ENCODE measurements around the gene PROB1. TPM values are rescaled to one million over a fixed set of nuclear protein-coding genes. Genes with fewer than 3 reads are reported as not detected.
"Not testable (repeated sequence)": the region's sequence is repeated elsewhere in the genome, so short reads cannot be mapped to it uniquely, and the experiment has no call there.

The PROB1 gene
- total RNA-seq, 1 experiment from 2014 or later, result 0.82 TPM

DNA sequence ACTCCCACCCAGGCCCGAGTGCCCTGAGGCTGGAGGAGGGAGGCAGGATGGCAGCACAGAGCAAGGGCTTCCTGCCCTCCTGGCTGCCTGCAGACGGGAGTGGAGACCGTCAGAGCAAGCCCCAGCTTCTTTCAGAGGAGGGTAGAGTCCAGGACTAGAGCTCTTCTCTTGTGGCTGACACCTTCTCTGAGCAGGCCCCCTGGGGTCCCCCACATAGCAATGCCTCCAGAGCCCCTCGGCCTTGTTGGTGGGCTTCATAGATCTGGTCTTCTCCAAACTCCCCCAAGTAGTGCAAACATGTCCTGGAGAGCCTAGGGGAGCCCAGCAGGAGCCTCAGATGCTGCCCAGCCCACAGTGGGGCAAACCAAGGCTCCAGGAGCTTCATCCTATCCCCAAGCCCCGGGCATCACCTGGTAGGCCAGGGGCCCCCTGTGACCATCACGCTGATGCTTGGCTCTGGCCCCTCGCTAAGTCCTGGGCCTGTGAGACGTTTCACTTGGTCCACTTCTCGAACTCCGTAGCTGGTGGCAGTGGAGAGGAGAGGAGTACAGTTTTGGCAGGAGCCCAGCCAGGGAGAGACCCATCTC lies 7.2 kb downstream of the PROB1 start:
- ChIA-PET POLR2A (ENCODE audit: low non-redundant PET) (no interaction called here), CTCF (no interaction called here)
- no peaks in the 10 kb centered on the region for H3K27me3 ChIP-seq (replicated peaks; ENCODE audit: insufficient read depth, low read depth, low read length, poor library complexity)
- H3K9me3 ChIP-seq (ENCODE audit: low read depth, low read length, poor library complexity, severe bottlenecking), result no peaks in the 10 kb centered on the region
- no peak for DNase-seq (ENCODE audit: low spot score)
- TF ChIP-seq, protein P1, sequence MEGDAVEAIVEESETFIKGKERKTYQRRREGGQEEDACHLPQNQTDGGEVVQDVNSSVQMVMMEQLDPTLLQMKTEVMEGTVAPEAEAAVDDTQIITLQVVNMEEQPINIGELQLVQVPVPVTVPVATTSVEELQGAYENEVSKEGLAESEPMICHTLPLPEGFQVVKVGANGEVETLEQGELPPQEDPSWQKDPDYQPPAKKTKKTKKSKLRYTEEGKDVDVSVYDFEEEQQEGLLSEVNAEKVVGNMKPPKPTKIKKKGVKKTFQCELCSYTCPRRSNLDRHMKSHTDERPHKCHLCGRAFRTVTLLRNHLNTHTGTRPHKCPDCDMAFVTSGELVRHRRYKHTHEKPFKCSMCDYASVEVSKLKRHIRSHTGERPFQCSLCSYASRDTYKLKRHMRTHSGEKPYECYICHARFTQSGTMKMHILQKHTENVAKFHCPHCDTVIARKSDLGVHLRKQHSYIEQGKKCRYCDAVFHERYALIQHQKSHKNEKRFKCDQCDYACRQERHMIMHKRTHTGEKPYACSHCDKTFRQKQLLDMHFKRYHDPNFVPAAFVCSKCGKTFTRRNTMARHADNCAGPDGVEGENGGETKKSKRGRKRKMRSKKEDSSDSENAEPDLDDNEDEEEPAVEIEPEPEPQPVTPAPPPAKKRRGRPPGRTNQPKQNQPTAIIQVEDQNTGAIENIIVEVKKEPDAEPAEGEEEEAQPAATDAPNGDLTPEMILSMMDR (conservative IDR thresholded peaks at IDR 0.05; ENCODE audit: low read depth, low read length), result no peak
- TF ChIP-seq EZH2 (IDR thresholded peaks at IDR 0.05; ENCODE audit: borderline replicate concordance, low read depth, low read length, poor library complexity, severe bottlenecking), result no peak
- intact Hi-C loops (cut with micrococcal nuclease; ENCODE audit: unreplicated experiment), result no loop called here
- H3K36me3 ChIP-seq (ENCODE audit: insufficient read depth, low read length, poor library complexity, severe bottlenecking), result no peaks in the 10 kb centered on the region
- no peak overlapping the region for H3K27ac ChIP-seq (ENCODE audit: low read depth, low read length, poor library complexity, severe bottlenecking)
- BruUV-seq (replicated peaks), result no TSS peak
- H3K4me3 ChIP-seq (ENCODE audit: low read depth, low read length, poor library complexity, severe bottlenecking), result no peak overlapping the region
- peaks cover 13% of the 10 kb centered on the region for H3K4me1 ChIP-seq (ENCODE audit: insufficient read depth, low read length, poor library complexity, severe bottlenecking)

DNA sequence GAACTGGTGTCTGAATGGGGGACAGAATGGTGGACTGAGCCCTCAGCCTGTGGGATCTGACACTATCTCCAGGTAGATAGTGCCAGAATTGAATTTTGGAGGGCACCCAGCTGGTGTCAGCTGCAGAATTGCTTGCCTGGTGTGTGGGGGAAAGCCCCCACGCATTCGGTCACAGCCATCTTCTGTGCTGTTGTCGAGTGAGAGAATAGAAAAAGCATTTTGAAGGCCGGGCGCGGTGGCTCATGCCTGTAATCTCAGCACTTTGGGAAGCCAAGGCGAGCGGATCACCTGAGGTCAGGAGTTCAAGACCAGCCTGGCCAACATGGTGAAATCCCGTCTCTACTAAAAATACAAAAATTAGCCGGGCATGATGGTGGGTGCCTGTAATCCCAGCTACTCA lies 7.9 kb downstream of the PROB1 start:
- DNase-seq (ENCODE audit: low spot score); H3K36me3 ChIP-seq (ENCODE audit: insufficient read depth, low read length, poor library complexity, severe bottlenecking); H3K4me3 ChIP-seq (ENCODE audit: low read depth, low read length, poor library complexity, severe bottlenecking); CTCF ChIA-PET; H3K9me3 ChIP-seq (ENCODE audit: low read depth, low read length, poor library complexity, severe bottlenecking); H3K27me3 ChIP-seq (replicated peaks; ENCODE audit: insufficient read depth, low read depth, low read length, poor library complexity); intact Hi-C loops (cut with micrococcal nuclease; ENCODE audit: unreplicated experiment); H3K27ac ChIP-seq (ENCODE audit: low read depth, low read length, poor library complexity, severe bottlenecking); BruUV-seq (replicated peaks); POLR2A ChIA-PET (ENCODE audit: low non-redundant PET): not testable (repeated sequence)
- peaks cover 13% of the 10 kb centered on the region for H3K4me1 ChIP-seq (ENCODE audit: insufficient read depth, low read length, poor library complexity, severe bottlenecking)

DNA sequence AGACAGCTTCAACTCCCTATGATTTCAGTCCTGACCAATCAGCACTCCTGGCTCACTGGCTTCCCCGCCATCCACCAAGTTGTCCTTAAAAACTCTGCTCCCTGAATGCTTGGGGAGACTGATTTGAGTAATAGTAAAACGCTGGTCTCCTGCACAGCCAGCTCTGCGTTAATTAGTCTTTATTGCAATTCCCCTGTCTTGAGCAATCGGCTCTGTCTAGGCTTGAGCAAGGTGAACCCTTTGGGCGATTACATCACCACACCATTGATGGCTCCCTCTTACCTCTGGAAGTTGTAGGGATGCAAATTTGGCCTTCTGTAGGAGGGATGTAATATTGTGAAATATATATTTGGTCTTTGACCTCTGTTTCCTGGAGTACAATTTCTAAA lies 8.9 kb downstream of the PROB1 start:
- intact Hi-C loops (cut with micrococcal nuclease; ENCODE audit: unreplicated experiment), result no loop called here
- no peak overlapping the region for H3K27ac ChIP-seq (ENCODE audit: low read depth, low read length, poor library complexity, severe bottlenecking)
- H3K4me1 ChIP-seq (ENCODE audit: insufficient read depth, low read length, poor library complexity, severe bottlenecking), result peaks cover 13% of the 10 kb centered on the region
- ChIA-PET CTCF (no interaction called here), POLR2A (ENCODE audit: low non-redundant PET) (no interaction called here)
- no peaks in the 10 kb centered on the region for H3K9me3 ChIP-seq (ENCODE audit: low read depth, low read length, poor library complexity, severe bottlenecking)
- H3K27me3 ChIP-seq (replicated peaks; ENCODE audit: insufficient read depth, low read depth, low read length, poor library complexity), result no peaks in the 10 kb centered on the region
- no peak for DNase-seq (ENCODE audit: low spot score)
- no TSS peak for BruUV-seq (replicated peaks)
- TF ChIP-seq, protein P1 (conservative IDR thresholded peaks at IDR 0.05; ENCODE audit: low read depth, low read length), result no peak
- H3K36me3 ChIP-seq (ENCODE audit: insufficient read depth, low read length, poor library complexity, severe bottlenecking), result no peaks in the 10 kb centered on the region
- H3K4me3 ChIP-seq (ENCODE audit: low read depth, low read length, poor library complexity, severe bottlenecking), result no peak overlapping the region
